ENCODE results near the gene PKHD1. TPM values are rescaled to one million over a fixed set of nuclear protein-coding genes. Genes with fewer than 3 reads are reported as not detected.

PKHD1 gene
- polyA plus RNA-seq, 4 donors, result under 0.01 to 1.3 TPM; not detected in 2

- Histone ChIP-seq H3K27me3 (ENCODE audit: control insufficient read depth in 3 of 3, insufficient read depth in 3 of 3, low read length in 3 of 3) (no peaks in the 10 kb centered on the region), H3K4me3 (ENCODE audit: low read depth in 1 of 3, low read length in 3 of 3) (no peak overlapping the region), H3K36me3 (ENCODE audit: control insufficient read depth in 3 of 3, insufficient read depth in 2 of 3, low read depth in 1 of 3, low read length in 3 of 3) (no peaks in the 10 kb centered on the region), H3K9me3 (ENCODE audit: control insufficient read depth in 2 of 2, insufficient read depth in 1 of 2, low read depth in 1 of 2, low read length in 1 of 2) (no peaks in the 10 kb centered on the region), H3K27ac (ENCODE audit: low read depth in 1 of 3, low read length in 2 of 3) (no peak overlapping the region), H3K4me1 (ENCODE audit: control insufficient read depth in 3 of 3, insufficient read depth in 2 of 3, low read depth in 1 of 3, low read length in 2 of 3) (no peaks in the 10 kb centered on the region)
- FAIRE-seq (no peak), DNase-seq (no peak)
These were observed 266.9 kb downstream of the PKHD1 start for GRCh38 chr6:51820555-51820954.

- Histone ChIP-seq H3K36me3 (ENCODE audit: control insufficient read depth in 3 of 3, insufficient read depth in 2 of 3, low read depth in 1 of 3, low read length in 3 of 3) (no peaks in the 10 kb centered on the region), H3K4me1 (ENCODE audit: control insufficient read depth in 3 of 3, insufficient read depth in 2 of 3, low read depth in 1 of 3, low read length in 2 of 3) (no peaks in the 10 kb centered on the region), H3K27ac (ENCODE audit: low read depth in 1 of 3, low read length in 2 of 3) (no peak overlapping the region), H3K9me3 (ENCODE audit: control insufficient read depth in 2 of 2, insufficient read depth in 1 of 2, low read depth in 1 of 2, low read length in 1 of 2) (no peaks in the 10 kb centered on the region), H3K4me3 (ENCODE audit: low read depth in 1 of 3, low read length in 3 of 3) (no peak overlapping the region), H3K27me3 (ENCODE audit: control insufficient read depth in 3 of 3, insufficient read depth in 3 of 3, low read length in 3 of 3) (no peaks in the 10 kb centered on the region)
- DNase-seq (no peak), FAIRE-seq (no peak)
- WGBS, 3 donors, result 56 to 58% (median 56%) methylated on average over 6 of the region's 6 CpGs
These were observed 268.8 kb downstream of the PKHD1 start for GRCh38 chr6:51818520-51819022.

GRCh38 chr6:51817832-51818231 lies 269.6 kb downstream of the PKHD1 start:
- Histone ChIP-seq H3K4me3 (ENCODE audit: low read depth in 1 of 3, low read length in 3 of 3) (no peak overlapping the region), H3K27me3 (ENCODE audit: control insufficient read depth in 3 of 3, insufficient read depth in 3 of 3, low read length in 3 of 3) (no peaks in the 10 kb centered on the region), H3K27ac (ENCODE audit: low read depth in 1 of 3, low read length in 2 of 3) (no peak overlapping the region), H3K9me3 (ENCODE audit: control insufficient read depth in 2 of 2, insufficient read depth in 1 of 2, low read depth in 1 of 2, low read length in 1 of 2) (no peaks in the 10 kb centered on the region), H3K36me3 (ENCODE audit: control insufficient read depth in 3 of 3, insufficient read depth in 2 of 3, low read depth in 1 of 3, low read length in 3 of 3) (no peaks in the 10 kb centered on the region), H3K4me1 (ENCODE audit: control insufficient read depth in 3 of 3, insufficient read depth in 2 of 3, low read depth in 1 of 3, low read length in 2 of 3) (no peaks in the 10 kb centered on the region)
- no peak for DNase-seq
- 58 to 73% (median 72%) methylated on average over 7 of the region's 7 CpGs for WGBS, 3 donors
- FAIRE-seq, result no peak

GRCh38 chr6:51814418-51814817 lies 273.0 kb downstream of the PKHD1 start:
- H3K36me3 ChIP-seq (ENCODE audit: control insufficient read depth in 3 of 3, insufficient read depth in 2 of 3, low read depth in 1 of 3, low read length in 3 of 3), result no peaks in the 10 kb centered on the region
- no peak for DNase-seq
- H3K27ac ChIP-seq (ENCODE audit: low read depth in 1 of 3, low read length in 2 of 3), result no peak overlapping the region
- no peaks in the 10 kb centered on the region for H3K27me3 ChIP-seq (ENCODE audit: control insufficient read depth in 3 of 3, insufficient read depth in 3 of 3, low read length in 3 of 3)
- no peaks in the 10 kb centered on the region for H3K4me1 ChIP-seq (ENCODE audit: control insufficient read depth in 3 of 3, insufficient read depth in 2 of 3, low read depth in 1 of 3, low read length in 2 of 3)
- H3K9me3 ChIP-seq (ENCODE audit: control insufficient read depth in 2 of 2, insufficient read depth in 1 of 2, low read depth in 1 of 2, low read length in 1 of 2), result no peaks in the 10 kb centered on the region
- 28 to 31% (median 28%) methylated on average over 1 of the region's 1 CpG for WGBS, 3 donors
- no peak for FAIRE-seq
- H3K4me3 ChIP-seq (ENCODE audit: low read depth in 1 of 3, low read length in 3 of 3), result no peak overlapping the region

GRCh38 chr6:51813904-51814303 lies 273.5 kb downstream of the PKHD1 start:
- H3K36me3 ChIP-seq (ENCODE audit: control insufficient read depth in 3 of 3, insufficient read depth in 2 of 3, low read depth in 1 of 3, low read length in 3 of 3), result no peaks in the 10 kb centered on the region
- no peaks in the 10 kb centered on the region for H3K9me3 ChIP-seq (ENCODE audit: control insufficient read depth in 2 of 2, insufficient read depth in 1 of 2, low read depth in 1 of 2, low read length in 1 of 2)
- no peak for DNase-seq
- no peaks in the 10 kb centered on the region for H3K4me1 ChIP-seq (ENCODE audit: control insufficient read depth in 3 of 3, insufficient read depth in 2 of 3, low read depth in 1 of 3, low read length in 2 of 3)
- 50 to 54% (median 50%) methylated on average over 1 of the region's 1 CpG for WGBS, 3 donors
- H3K4me3 ChIP-seq (ENCODE audit: low read depth in 1 of 3, low read length in 3 of 3), result no peak overlapping the region
- H3K27me3 ChIP-seq (ENCODE audit: control insufficient read depth in 3 of 3, insufficient read depth in 3 of 3, low read length in 3 of 3), result no peaks in the 10 kb centered on the region
- no peak overlapping the region for H3K27ac ChIP-seq (ENCODE audit: low read depth in 1 of 3, low read length in 2 of 3)
- FAIRE-seq, result no peak

GRCh38 chr6:51812231-51812630 lies 275.2 kb downstream of the PKHD1 start:
- Histone ChIP-seq H3K27me3 (ENCODE audit: control insufficient read depth in 3 of 3, insufficient read depth in 3 of 3, low read length in 3 of 3) (no peaks in the 10 kb centered on the region), H3K9me3 (ENCODE audit: control insufficient read depth in 2 of 2, insufficient read depth in 1 of 2, low read depth in 1 of 2, low read length in 1 of 2) (no peaks in the 10 kb centered on the region), H3K36me3 (ENCODE audit: control insufficient read depth in 3 of 3, insufficient read depth in 2 of 3, low read depth in 1 of 3, low read length in 3 of 3) (no peaks in the 10 kb centered on the region), H3K27ac (ENCODE audit: low read depth in 1 of 3, low read length in 2 of 3) (no peak overlapping the region), H3K4me3 (ENCODE audit: low read depth in 1 of 3, low read length in 3 of 3) (no peak overlapping the region), H3K4me1 (ENCODE audit: control insufficient read depth in 3 of 3, insufficient read depth in 2 of 3, low read depth in 1 of 3, low read length in 2 of 3) (no peaks in the 10 kb centered on the region)
- FAIRE-seq (no peak), DNase-seq (no peak)
- WGBS, 3 donors, result 58 to 78% (median 65%) methylated on average over 1 of the region's 1 CpG

- Histone ChIP-seq H3K4me3 (ENCODE audit: low read depth in 1 of 3, low read length in 3 of 3) (no peak overlapping the region), H3K9me3 (ENCODE audit: control insufficient read depth in 2 of 2, insufficient read depth in 1 of 2, low read depth in 1 of 2, low read length in 1 of 2) (no peaks in the 10 kb centered on the region), H3K27ac (ENCODE audit: low read depth in 1 of 3, low read length in 2 of 3) (no peak overlapping the region), H3K36me3 (ENCODE audit: control insufficient read depth in 3 of 3, insufficient read depth in 2 of 3, low read depth in 1 of 3, low read length in 3 of 3) (no peaks in the 10 kb centered on the region), H3K27me3 (ENCODE audit: control insufficient read depth in 3 of 3, insufficient read depth in 3 of 3, low read length in 3 of 3) (no peaks in the 10 kb centered on the region), H3K4me1 (ENCODE audit: control insufficient read depth in 3 of 3, insufficient read depth in 2 of 3, low read depth in 1 of 3, low read length in 2 of 3) (no peaks in the 10 kb centered on the region)
- DNase-seq (no peak), FAIRE-seq (no peak)
- 23 to 75% (median 41%) methylated on average over 1 of the region's 1 CpG for WGBS, 3 donors
These were observed 281.9 kb downstream of the PKHD1 start for GRCh38 chr6:51805517-51805916.

GRCh38 chr6:51800603-51801002 lies 286.8 kb downstream of the PKHD1 start:
- H3K4me1 ChIP-seq (ENCODE audit: control insufficient read depth in 3 of 3, insufficient read depth in 2 of 3, low read depth in 1 of 3, low read length in 2 of 3), result no peaks in the 10 kb centered on the region
- H3K4me3 ChIP-seq (ENCODE audit: low read depth in 1 of 3, low read length in 3 of 3), result no peak overlapping the region
- no peak for DNase-seq
- FAIRE-seq, result no peak
- H3K9me3 ChIP-seq (ENCODE audit: control insufficient read depth in 2 of 2, insufficient read depth in 1 of 2, low read depth in 1 of 2, low read length in 1 of 2), result peaks cover 0 to 4% of the 10 kb centered on the region in 2 donors
- no peaks in the 10 kb centered on the region for H3K27me3 ChIP-seq (ENCODE audit: control insufficient read depth in 3 of 3, insufficient read depth in 3 of 3, low read length in 3 of 3)
- H3K36me3 ChIP-seq (ENCODE audit: control insufficient read depth in 3 of 3, insufficient read depth in 2 of 3, low read depth in 1 of 3, low read length in 3 of 3), result no peaks in the 10 kb centered on the region
- H3K27ac ChIP-seq (ENCODE audit: low read depth in 1 of 3, low read length in 2 of 3), result no peak overlapping the region

GRCh38 chr6:51793393-51793792 lies 294.0 kb downstream of the PKHD1 start:
- Histone ChIP-seq H3K9me3 (ENCODE audit: control insufficient read depth in 2 of 2, insufficient read depth in 1 of 2, low read depth in 1 of 2, low read length in 1 of 2) (peaks cover 0 to 4% of the 10 kb centered on the region in 2 donors), H3K27me3 (ENCODE audit: control insufficient read depth in 3 of 3, insufficient read depth in 3 of 3, low read length in 3 of 3) (no peaks in the 10 kb centered on the region), H3K4me1 (ENCODE audit: control insufficient read depth in 3 of 3, insufficient read depth in 2 of 3, low read depth in 1 of 3, low read length in 2 of 3) (no peaks in the 10 kb centered on the region), H3K27ac (ENCODE audit: low read depth in 1 of 3, low read length in 2 of 3) (no peak overlapping the region), H3K36me3 (ENCODE audit: control insufficient read depth in 3 of 3, insufficient read depth in 2 of 3, low read depth in 1 of 3, low read length in 3 of 3) (no peaks in the 10 kb centered on the region), H3K4me3 (ENCODE audit: low read depth in 1 of 3, low read length in 3 of 3) (no peak overlapping the region)
- DNase-seq (no peak), FAIRE-seq (no peak)
- 84 to 90% (median 89%) methylated on average over 3 of the region's 3 CpGs for WGBS, 3 donors
